Endothelial cell of umbilical vein (primary cell): Measurements from ENCODE around the gene SPRYD3.

Experiments used
- CTCF ChIP-seq, 2 donors: IDR thresholded peaks; 1 replicate in 1 of 2; 2 replicates in 1 of 2; pipeline ENCODE4 v1.5.1; 2011; ENCODE audit warnings: low read length in 2 of 2, mild to moderate bottlenecking in 2 of 2, moderate library complexity in 2 of 2, control low read depth in 1 of 2, inconsistent platforms in 1 of 2, low read depth in 1 of 2; ENCODE audit not compliant: insufficient read depth in 1 of 2; ENCODE audit errors: extremely low read depth in 1 of 2
- EZH2 ChIP-seq: IDR thresholded peaks from 2 replicates; pipeline ENCODE4 v1.6.1; 2012; ENCODE audit warnings: borderline replicate concordance, low read depth, mild to moderate bottlenecking, moderate library complexity, low read length, inconsistent platforms; ENCODE audit not compliant: severe bottlenecking
- GATA2 ChIP-seq: IDR thresholded peaks from 2 replicates; pipeline ENCODE4 v1.7.0; 2011; ENCODE audit warnings: low read depth, mild to moderate bottlenecking, moderate library complexity, mixed read lengths, low read length; ENCODE audit not compliant: insufficient read length, insufficient read depth
- MYC ChIP-seq: IDR thresholded peaks from one replicate; pipeline ENCODE4 v1.6.1; 2011; ENCODE audit warnings: mild to moderate bottlenecking, low read depth, low read length
- POLR2A ChIP-seq: IDR thresholded peaks from 2 replicates; pipeline ENCODE4 v1.6.1; 2012; ENCODE audit warnings: low read depth, mild to moderate bottlenecking, control low read depth, low read length
- POLR2AphosphoS5 ChIP-seq: IDR thresholded peaks from 2 replicates; pipeline ENCODE4 v1.6.1; 2012; ENCODE audit warnings: low read depth, mild to moderate bottlenecking, control low read depth, low read length, moderate library complexity; ENCODE audit not compliant: insufficient read depth

- no peak for TF ChIP-seq CTCF (IDR thresholded peaks at IDR 0.05; ENCODE audit: extremely low read depth in 1 of 2, insufficient read depth in 1 of 2, low read depth in 1 of 2, low read length in 2 of 2)
- TF ChIP-seq POLR2A: no peak
- TF ChIP-seq MYC: no peak
- TF ChIP-seq POLR2AphosphoS5: no peak
- TF ChIP-seq EZH2: no peak
- TF ChIP-seq GATA2: no peak
Observed at GRCh38 chr12:53034459-53034858, 44.7 kb downstream of the SPRYD3 start.
